Measurements from ENCODE around the gene SSH2.
"Not testable (repeated sequence)": the region's sequence is repeated elsewhere in the genome, so short reads cannot be mapped to it uniquely, and the experiment has no call there.

Gene SSH2

GRCh38 chr17:29929533-29930408 is at the start of gene SSH2:
TSS of gene SSH2 (minus strand) at chr17:29930228. CDS start at chr17:29930000, 228 bp downstream.
- peak; percentile 92 for DNase-seq

DNA sequence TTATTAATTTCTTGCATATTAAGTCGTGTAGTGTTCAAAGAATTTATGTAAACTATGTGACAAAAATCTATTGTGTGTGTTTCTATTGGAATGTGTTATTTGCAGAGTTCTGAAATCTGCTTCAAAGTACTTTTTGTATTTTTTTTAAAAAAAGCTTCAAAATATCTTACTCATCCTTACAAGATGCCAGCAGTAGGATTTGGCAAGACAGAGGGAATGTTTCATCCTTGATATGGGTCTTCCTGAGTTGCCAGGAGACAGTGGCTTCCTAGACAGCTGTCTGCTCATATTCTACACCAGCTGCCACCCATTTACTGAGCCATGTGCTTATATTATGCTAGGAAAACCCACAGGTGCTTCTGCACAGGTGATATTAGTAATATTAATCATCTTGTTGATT is 47.8 kb upstream of the SSH2 start:
- DNase-seq: no peak

- DNase-seq: no peak
Observed at GRCh38 chr17:29973005-29973404, 43.0 kb upstream of the SSH2 start.

DNA sequence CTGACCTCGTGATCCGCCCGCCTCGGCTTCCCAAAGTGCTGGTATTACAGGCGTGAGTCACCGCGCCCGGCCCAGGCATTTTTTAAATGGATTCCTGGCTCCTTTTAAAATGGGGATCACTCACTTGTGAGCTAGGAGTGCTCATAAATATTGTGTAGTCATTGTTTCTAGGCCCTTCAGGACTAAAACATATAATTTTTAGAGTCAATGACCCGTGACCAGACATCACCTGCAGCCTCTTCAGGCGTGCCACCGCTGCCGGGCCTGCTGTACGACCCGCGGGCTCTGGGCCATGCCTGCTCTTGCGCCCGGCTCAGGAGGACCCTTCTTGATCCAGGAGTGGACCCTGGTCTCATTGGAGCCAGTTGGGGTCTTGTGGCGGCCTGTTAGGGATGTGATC is 42.2 kb upstream of the SSH2 start:
- peak; percentile 50 for DNase-seq

DNA sequence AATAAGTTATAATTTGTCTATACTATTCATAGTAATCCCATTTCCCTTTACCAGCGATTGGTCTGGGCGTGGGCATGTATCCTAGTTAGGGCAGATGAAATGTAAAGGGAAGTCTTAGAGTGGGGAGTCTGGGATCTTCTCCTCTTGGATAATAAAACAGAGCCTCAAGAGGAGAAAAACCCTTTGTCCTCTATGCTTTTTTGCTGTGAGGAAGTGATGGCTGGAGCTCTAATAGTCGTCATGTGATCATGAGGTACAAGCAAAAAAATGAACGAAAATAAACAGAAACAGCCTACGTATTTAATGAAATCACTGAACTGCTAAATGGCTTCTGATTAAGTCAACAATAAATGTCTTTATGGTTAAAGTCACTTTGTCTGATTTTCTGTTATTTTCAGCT is 38.2 kb upstream of the SSH2 start:
- DNase-seq: no peak

DNA sequence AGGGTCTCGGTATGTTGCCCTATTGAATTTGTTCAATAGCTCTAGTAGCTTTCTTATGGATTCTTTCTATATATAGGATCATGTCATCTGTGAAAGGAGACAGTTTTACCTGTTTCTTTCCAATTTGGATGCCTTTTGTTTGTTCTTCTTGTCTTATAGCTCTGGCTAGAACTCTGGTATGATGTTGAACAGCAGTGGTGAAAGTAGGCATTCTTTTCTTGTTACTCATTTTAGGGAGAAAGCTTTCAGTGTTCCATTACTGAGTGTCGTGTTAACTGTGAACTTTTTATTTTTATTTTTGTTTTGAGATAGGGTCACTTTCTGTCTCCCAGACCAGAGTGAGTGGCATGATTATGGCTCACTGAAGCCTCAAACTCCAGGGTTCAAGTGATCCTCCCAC is 32.6 kb upstream of the SSH2 start:
- DNase-seq: no peak

GRCh38 chr17:29959658-29960337 is 29.8 kb upstream of the SSH2 start:
- no peak for DNase-seq

GRCh38 chr17:29958947-29959657 is 29.1 kb upstream of the SSH2 start:
- DNase-seq: no peak

DNA sequence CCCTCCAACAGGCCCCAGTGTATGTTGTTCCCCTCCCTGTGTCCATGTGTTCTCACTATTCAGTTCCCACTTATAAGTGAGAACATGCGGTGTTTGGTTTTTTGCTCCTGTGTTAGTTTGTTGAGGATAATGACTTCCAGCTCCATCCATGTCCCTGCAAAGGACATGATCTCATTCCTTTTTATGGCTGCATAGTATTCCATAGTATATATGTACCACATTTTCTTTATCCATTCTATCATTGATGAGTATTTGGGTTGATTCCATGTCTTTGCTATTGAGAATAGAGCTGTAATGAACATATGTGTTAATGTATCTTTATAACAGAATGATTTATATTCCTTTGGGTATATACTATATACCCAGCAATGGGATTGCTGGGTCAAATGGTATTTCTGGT is 27.5 kb upstream of the SSH2 start:
- DNase-seq: not testable (repeated sequence)

DNA sequence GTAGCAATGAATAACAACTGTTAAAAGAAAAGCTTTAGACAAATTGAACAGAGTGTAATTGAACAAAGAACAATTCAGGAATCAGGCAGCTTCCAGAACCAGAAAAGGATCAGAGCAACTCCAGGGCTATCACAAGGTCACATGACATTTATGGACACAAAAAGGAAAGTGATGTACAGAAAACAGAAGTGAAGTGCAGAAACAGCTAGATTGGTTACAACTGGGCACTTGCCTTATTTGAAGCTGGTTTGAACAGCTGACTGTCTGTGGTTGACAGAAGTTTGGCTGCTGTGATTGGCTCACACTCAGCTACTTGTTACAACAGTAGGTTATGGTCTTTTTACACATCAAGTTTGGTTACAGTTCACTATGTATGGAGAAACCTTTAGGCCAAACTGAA is 26.2 kb upstream of the SSH2 start:
- DNase-seq: no peak

- DNase-seq: no peak
Observed at GRCh38 chr17:29954405-29954804, 24.4 kb upstream of the SSH2 start.

GRCh38 chr17:29949696-29950095 is 19.7 kb upstream of the SSH2 start:
- peak; percentile 55 for DNase-seq

- DNase-seq: no peak
Observed at GRCh38 chr17:29948448-29949215, 18.6 kb upstream of the SSH2 start.

GRCh38 chr17:29945281-29945680 is 15.3 kb upstream of the SSH2 start:
- no peak for DNase-seq

DNA sequence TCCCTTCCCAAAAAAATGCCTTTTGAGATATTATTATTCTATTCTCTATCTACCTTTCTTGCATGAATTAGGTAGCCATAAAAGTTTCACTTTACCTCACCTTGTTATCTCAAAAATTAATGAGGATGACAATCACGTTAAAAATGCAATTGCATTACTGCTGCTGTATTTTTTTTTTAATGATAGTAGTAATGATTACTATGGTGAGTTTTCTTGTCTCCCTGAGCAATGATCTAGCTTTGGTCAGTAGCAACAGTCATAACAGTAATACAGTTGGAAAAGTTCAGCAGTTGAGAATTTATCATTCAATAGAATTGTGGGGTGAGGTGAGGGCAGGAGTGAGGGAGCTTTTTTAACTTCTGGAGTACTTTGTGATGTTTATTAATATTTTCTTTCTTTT is 11.3 kb upstream of the SSH2 start, which contains the start of gene EFCAB5:
EFCAB5 (plus strand) TSS at position 301 of the 400 bp plus-strand sequence. CDS start 163 bp downstream, outside the sequence.
- DNase-seq: no peak

DNA sequence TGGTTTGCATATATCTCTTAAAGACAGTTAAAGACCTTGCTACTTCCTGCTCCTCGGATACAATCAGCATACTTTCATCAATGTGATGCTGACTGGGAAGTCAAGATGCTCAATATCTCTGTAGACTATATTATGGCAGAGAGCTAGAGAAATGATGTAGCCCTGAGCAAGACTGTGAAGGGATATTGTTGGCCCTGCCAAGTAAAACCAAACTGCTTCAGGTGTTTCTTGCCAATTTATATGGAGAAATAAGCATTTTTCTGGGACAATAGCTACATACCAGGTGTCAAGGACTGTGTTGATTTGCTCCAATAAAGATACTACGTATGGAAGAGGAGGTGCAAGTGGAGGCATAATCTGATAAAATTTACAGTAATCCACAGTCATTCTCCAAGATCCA is 6.7 kb upstream of the SSH2 start:
- DNase-seq: no peak

GRCh38 chr17:29935909-29936308 is 5.9 kb upstream of the SSH2 start:
- not testable (repeated sequence) for DNase-seq

- no peak for DNase-seq
Observed at GRCh38 chr17:29933379-29933778, 3.4 kb upstream of the SSH2 start.

DNA sequence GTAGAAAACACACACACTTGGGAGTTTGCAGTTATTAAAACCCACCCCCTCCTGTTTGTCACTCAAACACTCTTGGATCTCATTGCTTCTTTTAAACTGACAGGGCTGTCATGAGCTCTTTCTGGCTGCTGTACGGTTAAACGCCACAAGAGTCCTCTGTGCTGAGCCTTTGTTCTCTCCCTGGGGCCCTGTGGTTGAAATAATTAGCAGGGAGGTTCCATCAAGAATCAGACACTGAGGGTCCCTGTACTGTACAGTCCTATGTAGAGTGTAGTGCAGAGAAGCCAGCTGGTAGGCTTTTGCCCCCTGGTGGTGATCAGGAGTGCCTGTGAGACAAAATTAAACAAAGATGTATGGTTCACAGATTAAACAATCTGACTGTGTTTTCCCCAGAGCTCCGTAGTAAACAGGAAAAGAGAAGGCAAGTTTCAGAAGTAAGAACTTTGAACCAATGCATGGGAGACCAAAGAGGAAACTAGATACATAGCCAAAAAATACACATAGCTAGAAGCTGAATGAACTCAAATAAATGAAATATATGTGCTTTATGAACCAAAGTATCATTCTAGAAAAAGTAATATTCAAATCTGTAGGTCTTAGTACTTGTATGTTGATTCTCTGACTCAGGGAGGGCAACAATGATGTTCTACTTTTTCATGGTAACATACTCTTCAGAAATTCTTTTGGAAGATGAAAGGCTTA is 1.4 kb upstream of the SSH2 start:
- peak; percentile 100 for DNase-seq

- DNase-seq: no peak
Observed at GRCh38 chr17:29930409-29931010, 482 bp upstream of the SSH2 start.

DNA sequence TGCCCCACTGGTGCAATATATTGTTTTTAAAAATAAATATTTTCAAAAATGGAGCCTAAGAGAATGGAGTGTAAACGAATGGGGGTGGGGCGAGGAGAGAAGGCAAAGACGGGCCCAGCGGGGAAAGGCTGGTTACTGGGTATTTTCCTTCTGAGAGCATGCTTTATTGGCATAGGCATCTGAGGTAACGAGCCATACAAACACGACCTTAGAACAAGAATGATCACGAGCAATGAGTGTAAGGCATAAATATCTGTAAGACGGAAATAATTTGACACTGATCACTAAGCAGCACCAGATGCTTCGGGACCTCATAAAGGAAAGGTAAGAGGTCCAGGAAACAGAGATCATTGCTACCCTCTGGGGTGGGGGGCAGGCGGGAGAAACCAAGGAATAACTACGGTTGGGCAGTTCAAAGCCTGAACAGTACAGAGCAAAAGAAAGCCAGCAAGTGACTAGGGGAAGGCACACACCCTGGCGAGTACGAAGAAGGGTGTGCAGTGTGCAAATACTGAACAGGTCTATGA is 959 bp downstream of the SSH2 start:
- DNase-seq: peak; percentile 25
